IMR-90 (cell line): ENCODE measurements around the gene EMX2. TPM values are rescaled to one million over a fixed set of nuclear protein-coding genes. Genes with fewer than 3 reads are reported as not detected.

Experiments used
- ATAC-seq: fragments of 200-7000 bp; cut with Tn5 transposase; 2 replicates; pipeline ENCODE4 v1.9.1; 2020; ENCODE audit warnings: low read depth, mild to moderate bottlenecking, moderate library complexity
- BruUV-seq: library from RNA; stranded (reverse); fragments of 400-500 nt; replicated peaks from 2 replicates; lab custom pipeline; 2021; lab: Mats Ljungman, UMichigan
- CTCF ChIA-PET: fragments of 300-600 bp; formaldehyde crosslinking; extraction: SDS; loops from one replicate; lab custom pipeline; 2021; ENCODE audit warnings: antibody characterized with exemption; lab: Yijun Ruan, JAX
- POLR2A ChIA-PET: fragments of 300-600 bp; sonication (Branson Sonifier 250); formaldehyde crosslinking; loops from one replicate; lab custom pipeline; 2022; ENCODE audit warnings: antibody characterized with exemption; ENCODE audit not compliant: unreplicated experiment; lab: Charles Lee
- DNase-seq: peaks from one replicate; pipeline ENCODE4 v3.0.0; 2013
- H2AFZ ChIP-seq: replicated peaks from 2 replicates; pipeline ENCODE3; 2013; ENCODE audit warnings: low read length, mild to moderate bottlenecking; ENCODE audit not compliant: poor library complexity
- H2AK5ac ChIP-seq: 2 replicates; pipeline ENCODE4 v1.6.1; 2013; ENCODE audit warnings: low read depth, low read length, inconsistent platforms
- H2AK9ac ChIP-seq: replicated peaks from 2 replicates; pipeline ENCODE3; 2013; ENCODE audit warnings: mild to moderate bottlenecking, low read depth, low read length, moderate library complexity; ENCODE audit not compliant: poor library complexity
- H2BK120ac ChIP-seq: 2 replicates; pipeline ENCODE4 v1.6.1; 2013; ENCODE audit warnings: low read depth, low read length, inconsistent platforms
- H2BK15ac ChIP-seq: 3 replicates; pipeline ENCODE4 v1.6.1; 2013; ENCODE audit warnings: low read depth, low read length, inconsistent platforms
- H2BK20ac ChIP-seq: 2 replicates; pipeline ENCODE4 v1.6.1; 2013; ENCODE audit warnings: low read depth, mild to moderate bottlenecking, inconsistent platforms, low read length, moderate library complexity
- H2BK5ac ChIP-seq: 2 replicates; pipeline ENCODE4 v1.6.1; 2013; ENCODE audit warnings: mild to moderate bottlenecking, low read depth, low read length, inconsistent platforms; ENCODE audit not compliant: poor library complexity, severe bottlenecking
- H3K14ac ChIP-seq: replicated peaks from 2 replicates; pipeline ENCODE4 v1.6.1; 2013; ENCODE audit warnings: low read depth, low read length, inconsistent platforms
- H3K18ac ChIP-seq: 2 replicates; pipeline ENCODE4 v1.6.1; 2013; ENCODE audit warnings: low read depth, low read length, control low read depth
- H3K23ac ChIP-seq: 2 replicates; pipeline ENCODE4 v1.6.1; 2013; ENCODE audit warnings: low read depth, low read length, inconsistent platforms
- H3K27ac ChIP-seq: 2 replicates; pipeline ENCODE4 v1.5.1; 2013; ENCODE audit warnings: mild to moderate bottlenecking, control low read depth, low read length; ENCODE audit not compliant: insufficient read depth
- H3K27me3 ChIP-seq: 2 replicates; pipeline ENCODE4 v1.6.1; 2013; ENCODE audit warnings: low read length; ENCODE audit not compliant: control insufficient read depth, insufficient read depth
- H3K36me3 ChIP-seq: 2 replicates; pipeline ENCODE4 v1.6.1; 2013; ENCODE audit warnings: low read length, mixed read lengths; ENCODE audit not compliant: control insufficient read depth, insufficient read depth
- H3K4ac ChIP-seq: 2 replicates; pipeline ENCODE4 v1.6.1; 2013; ENCODE audit warnings: low read depth, low read length, inconsistent platforms
- H3K4me1 ChIP-seq: 2 replicates; pipeline ENCODE4 v1.6.1; 2013; ENCODE audit warnings: low read length, mixed read lengths; ENCODE audit not compliant: control insufficient read depth, insufficient read depth
- H3K4me2 ChIP-seq: 2 replicates; pipeline ENCODE4 v1.6.1; 2013; ENCODE audit warnings: low read depth, mild to moderate bottlenecking, control low read depth, low read length, moderate library complexity
- H3K4me3 ChIP-seq: 2 replicates; pipeline ENCODE4 v1.5.1; 2013; ENCODE audit warnings: low read depth, mild to moderate bottlenecking, control low read depth, low read length, moderate library complexity; ENCODE audit not compliant: insufficient read depth
- H3K56ac ChIP-seq: 2 replicates; pipeline ENCODE4 v1.6.1; 2013; ENCODE audit warnings: low read length, inconsistent platforms; ENCODE audit not compliant: insufficient read depth; ENCODE audit errors: extremely low read depth
- H3K79me1 ChIP-seq, 2 experiments: 2 replicates each; pipeline ENCODE4 v1.6.1; 2013; ENCODE audit warnings: low read length in 2 of 2, inconsistent platforms in 1 of 2, low read depth in 1 of 2
- H3K9ac ChIP-seq: 2 replicates; pipeline ENCODE4 v1.6.1; 2013; ENCODE audit warnings: low read depth, low read length, control low read depth
- H3K9me1 ChIP-seq: 2 replicates; pipeline ENCODE4 v1.6.1; 2013; ENCODE audit warnings: low read length, inconsistent platforms; ENCODE audit not compliant: insufficient read depth
- H3K9me3 ChIP-seq: 2 replicates; pipeline ENCODE4 v1.6.1; 2013; ENCODE audit warnings: low read length; ENCODE audit not compliant: control insufficient read depth, insufficient read depth
- H4K20me1 ChIP-seq: 2 replicates; pipeline ENCODE4 v1.6.1; 2013; ENCODE audit warnings: low read length, inconsistent platforms; ENCODE audit not compliant: insufficient read depth
- H4K5ac ChIP-seq: 2 replicates; pipeline ENCODE4 v1.6.1; 2013; ENCODE audit warnings: mild to moderate bottlenecking, low read depth, low read length, control low read depth
- H4K8ac ChIP-seq, 2 experiments: 2 replicates each; pipeline ENCODE4 v1.6.1; 2013; ENCODE audit warnings: low read depth in 2 of 2, low read length in 2 of 2, control low read depth in 1 of 2, inconsistent platforms in 1 of 2
- H4K91ac ChIP-seq: 2 replicates; pipeline ENCODE4 v1.6.1; 2013; ENCODE audit warnings: low read depth, low read length, inconsistent platforms; ENCODE audit not compliant: insufficient read depth
- CEBPB ChIP-seq: IDR thresholded peaks from 2 replicates; pipeline ENCODE4 v1.6.1; 2012; ENCODE audit warnings: low read depth, low read length, improper control_type of control experiment
- FOS ChIP-seq: fragments of 150-350 bp; IDR thresholded peaks from 2 replicates; pipeline ENCODE4 v1.6.1; 2016; ENCODE audit warnings: low read depth, low read length
- MAZ ChIP-seq: IDR thresholded peaks from 2 replicates; pipeline ENCODE4 v1.6.1; 2012; ENCODE audit warnings: low read depth, mild to moderate bottlenecking, low read length, improper control_type of control experiment, moderate library complexity, borderline replicate concordance
- MXI1 ChIP-seq: IDR thresholded peaks from 2 replicates; pipeline ENCODE4 v1.6.1; 2012; ENCODE audit warnings: low read depth, mild to moderate bottlenecking, low read length, moderate library complexity, borderline replicate concordance
- RFX5 ChIP-seq: IDR thresholded peaks from 2 replicates; pipeline ENCODE4 v1.8.0; 2012; ENCODE audit warnings: low read depth, mild to moderate bottlenecking, low read length, moderate library complexity
- SMC3 ChIP-seq: fragments of 150-350 bp; IDR thresholded peaks from 2 replicates; pipeline ENCODE4 v1.6.1; 2016; ENCODE audit warnings: low read depth, mild to moderate bottlenecking, antibody characterized with exemption, low read length, moderate library complexity
- WGBS, 2 experiments: methylation state at CpG; one replicate each; pipeline versions ENCODE4 v1.1.5 to v1.1.7; 2013; ENCODE audit warnings: missing lambda C conversion rate in 2 of 2; ENCODE audit not compliant: insufficient read length in 1 of 2; ENCODE audit errors: extremely low coverage in 2 of 2; 5-methylcytosine and 5-hydroxymethylcytosine counted together
- dilution Hi-C: fragments of 300-500 bp; cut with HindIII; formaldehyde crosslinking; loops from one replicate; pipeline ENCODE4 v1.14.3; 2018; ENCODE audit warnings: low sequenced_read_pairs; ENCODE audit not compliant: unreplicated experiment
- in situ Hi-C: fragments of 300-500 bp; cut with MboI; formaldehyde crosslinking; loops from 3 replicates; pipeline ENCODE4 v1.14.3; 2019; ENCODE audit warnings: low sequenced_read_pairs, inconsistent platforms, mixed read lengths
- intact Hi-C: fragments of 100-400 bp; cut with micrococcal nuclease; formaldehyde crosslinking; loops from 2 replicates; pipeline ENCODE4 v1.10.0; 2022
- polyA plus RNA-seq, 3 experiments: library from polyadenylated mRNA; depleted of rRNA; stranded (reverse); fragments of >200 nt; gene quantifications; 2 replicates each; pipeline ENCODE4 v1.2.3, GENCODE V29; 2012; ENCODE audit warnings: low replicate concordance in 1 of 3
- total RNA-seq: library from RNA; depleted of rRNA; stranded (reverse); fragments of >200 nt; gene quantifications from 2 replicates; pipeline ENCODE4 v1.2.3, GENCODE V29; 2012
- TF ChIP-seq, protein P1 (sequence below): conservative IDR thresholded peaks from 2 replicates; pipeline ENCODE4 v1.5.1; 2012; ENCODE audit warnings: mild to moderate bottlenecking, low read depth, low read length, improper control_type of control experiment

Gene EMX2
- total and polyA plus RNA-seq, 2 of the 4 experiments (the other 2 are of a cell fraction) = not detected

DNA sequence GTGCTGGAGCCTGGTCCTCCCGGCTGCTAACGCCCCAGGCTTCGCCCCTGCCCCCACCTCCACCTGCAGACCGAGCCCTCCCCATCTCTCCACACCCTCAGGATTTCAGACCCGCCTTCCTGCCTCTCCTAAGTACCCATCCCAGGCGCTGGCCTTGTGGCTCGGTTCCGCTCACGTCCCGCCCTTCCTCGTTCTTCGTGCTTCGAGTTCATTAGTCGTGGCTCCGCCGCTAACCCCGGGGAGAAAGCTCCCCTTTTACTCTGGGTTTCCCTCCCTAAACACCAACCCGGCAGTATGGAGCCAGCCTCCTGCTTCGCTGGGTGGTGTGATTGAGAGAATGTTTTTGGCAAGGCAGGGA, 11.2 kb downstream of the EMX2 start:
- H2AK9ac ChIP-seq = no peak overlapping the region
- H3K4me1 ChIP-seq = no peaks in the 10 kb centered on the region
- no peak overlapping the region for H3K9ac ChIP-seq
- ChIA-PET CTCF (no interaction called here), POLR2A (no interaction called here)
- H2BK120ac ChIP-seq = no peak overlapping the region
- no peak overlapping the region for H2BK5ac ChIP-seq
- dilution Hi-C loops (no loop called here), intact Hi-C loops (no loop called here), in situ Hi-C loops (no loop called here)
- H3K9me1 ChIP-seq = no peaks in the 10 kb centered on the region
- H3K27me3 ChIP-seq = peaks cover 45% of the 10 kb centered on the region
- H2AFZ ChIP-seq = no peak overlapping the region
- H2BK20ac ChIP-seq = no peak overlapping the region
- 0% methylated on average over 1 of the region's 19 CpGs; no CpG with 5 or more reads in 1 of the 2 experiments for WGBS, 2 experiments
- no peak overlapping the region for H3K4ac ChIP-seq
- H3K27ac ChIP-seq = no peak overlapping the region
- ATAC-seq (no peak), DNase-seq (no peak)
- no TSS peak for BruUV-seq
- no peak overlapping the region for H4K91ac ChIP-seq
- no peak overlapping the region for H3K18ac ChIP-seq
- no peak overlapping the region for H3K56ac ChIP-seq
- no peaks in the 10 kb centered on the region for H3K36me3 ChIP-seq
- peaks cover 2% of the 10 kb centered on the region; the same call in 1 of the 2 replicates for H3K9me3 ChIP-seq
- no peaks in the 10 kb centered on the region for H4K20me1 ChIP-seq
- no peak overlapping the region for H3K4me3 ChIP-seq
- H3K4me2 ChIP-seq = no peak overlapping the region
- no peak overlapping the region for H2AK5ac ChIP-seq
- no peak overlapping the region for H2BK15ac ChIP-seq
- no peaks in the 10 kb centered on the region for H3K79me1 ChIP-seq
- no peak overlapping the region for H4K8ac ChIP-seq
- H3K14ac ChIP-seq = no peak overlapping the region
- TF ChIP-seq MXI1 (no peak), MAZ (no peak), SMC3 (no peak), FOS (no peak), CEBPB (no peak), RFX5 (no peak)
- TF ChIP-seq, protein P1, sequence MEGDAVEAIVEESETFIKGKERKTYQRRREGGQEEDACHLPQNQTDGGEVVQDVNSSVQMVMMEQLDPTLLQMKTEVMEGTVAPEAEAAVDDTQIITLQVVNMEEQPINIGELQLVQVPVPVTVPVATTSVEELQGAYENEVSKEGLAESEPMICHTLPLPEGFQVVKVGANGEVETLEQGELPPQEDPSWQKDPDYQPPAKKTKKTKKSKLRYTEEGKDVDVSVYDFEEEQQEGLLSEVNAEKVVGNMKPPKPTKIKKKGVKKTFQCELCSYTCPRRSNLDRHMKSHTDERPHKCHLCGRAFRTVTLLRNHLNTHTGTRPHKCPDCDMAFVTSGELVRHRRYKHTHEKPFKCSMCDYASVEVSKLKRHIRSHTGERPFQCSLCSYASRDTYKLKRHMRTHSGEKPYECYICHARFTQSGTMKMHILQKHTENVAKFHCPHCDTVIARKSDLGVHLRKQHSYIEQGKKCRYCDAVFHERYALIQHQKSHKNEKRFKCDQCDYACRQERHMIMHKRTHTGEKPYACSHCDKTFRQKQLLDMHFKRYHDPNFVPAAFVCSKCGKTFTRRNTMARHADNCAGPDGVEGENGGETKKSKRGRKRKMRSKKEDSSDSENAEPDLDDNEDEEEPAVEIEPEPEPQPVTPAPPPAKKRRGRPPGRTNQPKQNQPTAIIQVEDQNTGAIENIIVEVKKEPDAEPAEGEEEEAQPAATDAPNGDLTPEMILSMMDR = no peak
- no peak overlapping the region for H3K23ac ChIP-seq
- no peak overlapping the region for H4K5ac ChIP-seq
